GM10248 (cell line): ENCODE results near the gene COL19A1.

ENCODE experiments used
- CTCF ChIA-PET: fragments of 300-600 bp; sonication (Branson Sonifier 250); formaldehyde crosslinking; extraction: SDS; loops from one replicate; lab custom pipeline; 2021; ENCODE audit warnings: antibody characterized with exemption; lab: Yijun Ruan, JAX
- POLR2A ChIA-PET: fragments of 350-650 bp; sonication (Branson Sonifier 250); formaldehyde crosslinking; extraction: SDS; loops from one replicate; lab custom pipeline; 2020; ENCODE audit warnings: antibody characterized with exemption; lab: Yijun Ruan, JAX
- DNase-seq: peaks from one replicate; pipeline ENCODE4 v3.0.0; 2012; ENCODE audit errors: extremely low spot score
- TF ChIP-seq, protein P1 (sequence below): IDR thresholded peaks from 2 replicates; pipeline ENCODE4 v1.5.1; 2012; ENCODE audit warnings: mild to moderate bottlenecking, low read depth; ENCODE audit errors: extremely low read depth, missing control alignments, control extremely low read depth

Gene COL19A1

DNA sequence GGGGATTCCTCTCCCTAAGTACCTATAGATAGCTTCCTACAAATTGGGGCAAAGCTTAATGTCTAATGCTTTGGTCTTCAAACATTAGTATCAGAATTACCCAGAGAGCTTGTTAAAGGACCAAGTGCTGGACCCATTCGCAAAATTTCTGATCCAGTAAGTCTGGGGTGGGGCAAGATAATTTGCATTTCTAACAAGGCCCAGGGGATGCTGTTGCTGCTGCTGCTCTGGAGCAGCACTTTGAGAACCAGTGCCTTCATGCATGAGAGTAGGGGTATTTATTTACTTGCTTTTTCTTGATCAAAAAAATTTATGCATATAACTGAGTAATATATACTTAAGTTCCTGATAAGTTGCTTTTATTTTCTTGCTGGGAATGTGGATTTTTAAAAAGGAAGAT lies 24.5 kb upstream of the COL19A1 start:
- POLR2A ChIA-PET: no interaction called here
- DNase-seq: no peak
- TF ChIP-seq, protein P1, sequence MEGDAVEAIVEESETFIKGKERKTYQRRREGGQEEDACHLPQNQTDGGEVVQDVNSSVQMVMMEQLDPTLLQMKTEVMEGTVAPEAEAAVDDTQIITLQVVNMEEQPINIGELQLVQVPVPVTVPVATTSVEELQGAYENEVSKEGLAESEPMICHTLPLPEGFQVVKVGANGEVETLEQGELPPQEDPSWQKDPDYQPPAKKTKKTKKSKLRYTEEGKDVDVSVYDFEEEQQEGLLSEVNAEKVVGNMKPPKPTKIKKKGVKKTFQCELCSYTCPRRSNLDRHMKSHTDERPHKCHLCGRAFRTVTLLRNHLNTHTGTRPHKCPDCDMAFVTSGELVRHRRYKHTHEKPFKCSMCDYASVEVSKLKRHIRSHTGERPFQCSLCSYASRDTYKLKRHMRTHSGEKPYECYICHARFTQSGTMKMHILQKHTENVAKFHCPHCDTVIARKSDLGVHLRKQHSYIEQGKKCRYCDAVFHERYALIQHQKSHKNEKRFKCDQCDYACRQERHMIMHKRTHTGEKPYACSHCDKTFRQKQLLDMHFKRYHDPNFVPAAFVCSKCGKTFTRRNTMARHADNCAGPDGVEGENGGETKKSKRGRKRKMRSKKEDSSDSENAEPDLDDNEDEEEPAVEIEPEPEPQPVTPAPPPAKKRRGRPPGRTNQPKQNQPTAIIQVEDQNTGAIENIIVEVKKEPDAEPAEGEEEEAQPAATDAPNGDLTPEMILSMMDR: no peak
- CTCF ChIA-PET: interaction anchor here (1.3 to 1.4 kb wide), 2 partner anchors 26 to 266 kb away, joined by 3 to 6 read pairs; no protein-coding TSS in a partner anchor

DNA sequence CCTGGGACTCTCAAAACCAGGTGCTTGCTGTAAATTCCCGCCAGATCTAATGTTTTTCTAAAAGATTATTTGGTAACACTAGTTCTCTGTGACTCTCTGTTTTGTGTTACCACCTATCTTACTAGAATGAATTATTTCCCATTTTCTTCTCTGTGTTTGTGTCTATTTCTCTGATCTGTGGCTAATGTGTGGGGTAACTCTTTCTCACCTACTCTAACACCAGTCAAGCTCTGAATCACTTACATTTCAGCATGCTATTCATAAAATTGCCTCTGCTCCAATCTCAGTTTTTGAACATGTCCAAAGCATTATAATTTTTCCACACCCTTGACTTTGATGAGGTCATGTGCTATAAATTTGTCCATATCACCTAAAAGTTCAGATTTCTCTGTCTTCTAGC lies 23.2 kb upstream of the COL19A1 start:
- TF ChIP-seq, protein P1: no peak
- ChIA-PET CTCF (interaction anchor here (1.1 kb wide), 1 partner anchor 10 kb away, joined by 3 read pairs; no protein-coding TSS in a partner anchor), POLR2A (no interaction called here)
- no peak for DNase-seq

DNA sequence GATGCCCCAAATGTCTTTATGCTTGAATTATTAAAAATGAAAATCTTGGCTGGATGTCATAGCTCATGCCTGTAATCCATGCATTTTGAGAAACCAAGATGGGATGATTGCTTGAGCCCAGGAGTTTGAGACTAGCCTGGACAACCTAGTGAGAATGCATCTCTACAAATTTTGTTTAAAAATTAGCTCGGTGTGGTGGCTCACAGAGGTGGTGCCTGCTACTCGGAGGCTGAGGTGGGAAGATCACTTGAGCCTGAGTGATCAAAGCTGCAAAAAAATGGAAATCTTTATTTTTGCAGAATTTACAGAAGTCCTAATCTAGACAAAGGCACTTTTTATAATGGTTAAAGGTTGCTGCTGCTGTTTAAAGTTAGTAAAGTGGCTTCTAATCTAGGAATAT lies 20.0 kb upstream of the COL19A1 start:
- DNase-seq: no peak
- ChIA-PET POLR2A (no interaction called here), CTCF (no interaction called here)
- TF ChIP-seq, protein P1: no peak

DNA sequence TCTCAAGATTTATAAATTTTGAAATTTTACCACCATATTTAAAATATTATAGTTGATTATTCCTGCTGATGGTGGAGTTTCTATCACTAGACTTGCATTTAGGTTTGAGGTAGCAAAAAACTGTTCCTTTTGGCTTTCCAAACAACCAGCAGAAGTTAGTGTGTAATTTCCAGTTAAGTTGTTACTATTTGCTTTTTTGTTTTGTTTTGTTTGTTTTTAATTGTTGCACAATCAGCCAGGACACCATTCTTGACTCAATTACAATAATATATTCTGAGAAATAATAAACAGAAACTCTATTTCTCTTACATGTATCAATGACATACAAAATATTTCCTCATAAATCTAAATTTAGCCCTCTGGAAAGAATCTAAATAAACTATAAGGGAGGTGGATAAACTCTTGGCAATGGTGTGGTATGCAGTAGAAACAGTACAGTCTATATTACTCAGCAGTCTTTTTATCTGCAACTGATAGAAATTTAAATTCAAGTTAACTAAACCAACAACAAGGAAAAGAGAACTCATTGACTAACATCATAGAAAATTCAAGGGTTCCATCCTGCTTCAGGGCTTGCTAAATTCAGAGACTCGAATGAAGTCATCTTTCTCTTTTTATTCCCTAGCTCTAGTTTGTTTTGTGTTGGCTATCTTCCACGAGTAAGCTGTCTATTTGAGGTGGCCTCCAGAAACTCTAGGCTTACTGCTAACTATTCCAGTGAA lies 19.4 kb upstream of the COL19A1 start:
- ChIA-PET POLR2A (no interaction called here), CTCF (interaction anchor here (1.0 to 2.5 kb wide), 3 partner anchors 8 to 262 kb away, joined by 3 to 10 read pairs (median 3); no protein-coding TSS in a partner anchor)
- TF ChIP-seq, protein P1: no peak
- no peak for DNase-seq

DNA sequence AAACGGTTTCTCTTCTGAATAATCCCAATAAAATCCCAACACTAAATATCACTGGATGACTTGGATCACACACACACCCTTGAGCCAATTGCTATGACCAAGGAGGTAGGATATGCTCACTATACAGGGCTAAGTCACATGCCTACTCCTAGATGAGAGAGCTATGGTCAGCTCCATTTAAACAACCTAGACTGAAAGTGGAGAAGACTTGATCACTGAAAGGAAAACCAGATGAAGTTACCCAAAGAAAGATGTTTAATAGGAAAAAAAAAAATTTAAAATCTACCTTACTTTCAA lies 18.9 kb upstream of the COL19A1 start:
- CTCF ChIA-PET: interaction anchor here (1.0 to 2.5 kb wide), 3 partner anchors 8 to 261 kb away, joined by 3 to 10 read pairs (median 3); no protein-coding TSS in a partner anchor

DNA sequence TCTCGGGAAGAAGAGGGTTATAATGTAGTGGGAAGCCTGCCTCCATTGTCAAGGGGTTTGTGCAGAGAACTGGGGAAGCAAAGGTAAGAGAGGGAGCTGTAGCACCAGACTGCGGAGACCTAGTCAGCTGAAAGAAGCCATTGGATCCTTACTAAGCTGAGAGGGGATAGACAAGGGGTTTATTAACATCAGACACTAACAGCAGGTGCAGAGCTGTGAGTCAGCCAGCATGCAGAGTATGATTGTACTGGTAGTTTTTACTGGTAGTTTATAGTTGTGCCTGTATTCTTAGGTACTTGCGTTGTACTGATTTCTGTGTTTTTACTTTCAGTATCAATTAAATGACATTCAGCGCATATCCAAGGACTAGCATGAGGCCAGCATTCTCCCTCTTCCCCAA lies 17.8 kb upstream of the COL19A1 start:
- TF ChIP-seq, protein P1: no peak
- CTCF ChIA-PET: interaction anchor here (1.0 to 2.5 kb wide), 4 partner anchors 10 to 260 kb away, joined by 3 to 10 read pairs (median 4); partner anchors contain the start of gene LMBRD1
- POLR2A ChIA-PET: no interaction called here
- DNase-seq: no peak

More for the DNA sequence above, 18.9 kb upstream of the COL19A1 start:
- TF ChIP-seq, protein P1: no peak
- POLR2A ChIA-PET: no interaction called here
- DNase-seq: no peak
